SU-DHL-6 (cell line): ENCODE measurements around the gene RAB31.

Experiments used
- H2AFZ ChIP-seq: fragments of 200-600 bp; sonication (generic); 2 replicates; pipeline ENCODE4 v1.6.1; 2014; ENCODE audit warnings: low read depth, mild to moderate bottlenecking, moderate library complexity, mixed read lengths, antibody characterized with exemption, low read length; ENCODE audit not compliant: severe bottlenecking
- H3F3A ChIP-seq: fragments of 200-600 bp; shearing (Covaris generic); 2 replicates; pipeline ENCODE4 v1.6.0; 2016; ENCODE audit warnings: antibody characterized with exemption, mild to moderate bottlenecking; ENCODE audit not compliant: insufficient read depth
- H3K27ac ChIP-seq: fragments of 200-600 bp; sonication (generic); 2 replicates; pipeline ENCODE4 v1.5.1; 2016; ENCODE audit warnings: low read depth, mild to moderate bottlenecking, low read length, moderate library complexity, mixed read lengths
- H3K27me3 ChIP-seq: fragments of 200-600 bp; sonication (generic), shearing (Covaris generic); 2 replicates; pipeline ENCODE4 v1.6.0; 2014; ENCODE audit warnings: mild to moderate bottlenecking, low read length
- H3K36me3 ChIP-seq: fragments of 200-600 bp; sonication (generic); 2 replicates; pipeline ENCODE4 v1.6.1; 2014; ENCODE audit warnings: mild to moderate bottlenecking, low read length, mixed read lengths
- H3K4me2 ChIP-seq: fragments of 300-600, 200-600 bp; shearing (Covaris generic), sonication (generic); 2 replicates; pipeline ENCODE4 v1.6.0; 2014; ENCODE audit warnings: low read length, low read depth, mild to moderate bottlenecking; ENCODE audit not compliant: poor library complexity, severe bottlenecking
- H3K4me3 ChIP-seq: fragments of 200-600 bp; sonication (generic); 2 replicates; pipeline ENCODE4 v1.5.1; 2014; ENCODE audit warnings: antibody characterized with exemption, low read length, mild to moderate bottlenecking, mixed read lengths; ENCODE audit not compliant: insufficient read depth, poor library complexity, severe bottlenecking
- H3K79me2 ChIP-seq: fragments of 200-600 bp; sonication (generic); 2 replicates; pipeline ENCODE4 v1.6.1; 2014; ENCODE audit warnings: mild to moderate bottlenecking, low read length, moderate library complexity; ENCODE audit not compliant: insufficient read depth
- H3K9ac ChIP-seq: fragments of 200-600 bp; sonication (generic); 2 replicates; pipeline ENCODE4 v1.7.0; 2014; ENCODE audit warnings: mild to moderate bottlenecking, low read length
- H3K9me2 ChIP-seq: fragments of 200-600 bp; sonication (generic); replicated peaks from 2 replicates; pipeline ENCODE4 v1.6.1; 2014; ENCODE audit warnings: low read length; ENCODE audit not compliant: insufficient read depth
- H3K9me3 ChIP-seq: fragments of 200-600 bp; sonication (generic); 2 replicates; pipeline ENCODE4 v1.6.1; 2014; ENCODE audit warnings: low read length, mixed read lengths; ENCODE audit not compliant: insufficient read depth
- H4K20me1 ChIP-seq: fragments of 200-600 bp; sonication (generic); 2 replicates; pipeline ENCODE4 v1.6.1; 2014; ENCODE audit warnings: low read depth, mild to moderate bottlenecking, antibody characterized with exemption, low read length, moderate library complexity, mixed read lengths
- CTCF ChIP-seq: fragments of 200-600 bp; sonication (generic); IDR thresholded peaks from one replicate; pipeline ENCODE4 v1.5.1; 2017; ENCODE audit warnings: antibody characterized with exemption, mild to moderate bottlenecking, low read length, moderate library complexity; ENCODE audit not compliant: insufficient read depth, poor library complexity, severe bottlenecking
- EZH2phosphoT487 ChIP-seq: fragments of 200-600 bp; sonication (generic), shearing (Covaris generic); conservative IDR thresholded peaks from 2 replicates; pipeline ENCODE4 v1.6.1; 2018; ENCODE audit warnings: mild to moderate bottlenecking, antibody characterized with exemption, low read length, moderate library complexity, mixed read lengths

The RAB31 gene

GRCh38 chr18:9860682-9861081 is 152.6 kb downstream of the RAB31 start:
- no peaks in the 10 kb centered on the region for H3K79me2 ChIP-seq
- TF ChIP-seq EZH2phosphoT487 = no peak
- no peak for TF ChIP-seq CTCF
- H4K20me1 ChIP-seq = no peaks in the 10 kb centered on the region
- H3K9ac ChIP-seq = no peak overlapping the region
- no peak overlapping the region for H2AFZ ChIP-seq
- no peak overlapping the region for H3K27ac ChIP-seq
- no peak overlapping the region for H3K4me2 ChIP-seq
- no peak overlapping the region for H3K4me3 ChIP-seq
- no peaks in the 10 kb centered on the region for H3K36me3 ChIP-seq
- no peaks in the 10 kb centered on the region for H3K9me3 ChIP-seq
- H3F3A ChIP-seq = no peaks in the 10 kb centered on the region
- no peaks in the 10 kb centered on the region for H3K27me3 ChIP-seq
- H3K9me2 ChIP-seq = no peaks in the 10 kb centered on the region

- no peaks in the 10 kb centered on the region for H3K36me3 ChIP-seq
- H3K9me2 ChIP-seq = no peaks in the 10 kb centered on the region
- H3K79me2 ChIP-seq = no peaks in the 10 kb centered on the region
- no peak overlapping the region for H3K4me3 ChIP-seq
- H3K27me3 ChIP-seq = no peaks in the 10 kb centered on the region
- H2AFZ ChIP-seq = no peak overlapping the region
- H3K4me2 ChIP-seq = no peak overlapping the region
- no peaks in the 10 kb centered on the region for H3K9me3 ChIP-seq
- H3K27ac ChIP-seq = no peak overlapping the region
- H4K20me1 ChIP-seq = no peaks in the 10 kb centered on the region
- no peaks in the 10 kb centered on the region for H3F3A ChIP-seq
- TF ChIP-seq CTCF (no peak), EZH2phosphoT487 (no peak)
- no peak overlapping the region for H3K9ac ChIP-seq
Measured at GRCh38 chr18:9861157-9861556, 153.1 kb downstream of the RAB31 start.

GRCh38 chr18:9861933-9862332 is 153.8 kb downstream of the RAB31 start:
- Histone ChIP-seq H4K20me1 (no peaks in the 10 kb centered on the region), H3K36me3 (no peaks in the 10 kb centered on the region), H2AFZ (no peak overlapping the region), H3K27me3 (no peaks in the 10 kb centered on the region), H3K27ac (no peak overlapping the region), H3K4me2 (no peak overlapping the region), H3K9me3 (no peaks in the 10 kb centered on the region), H3K79me2 (no peaks in the 10 kb centered on the region), H3F3A (no peaks in the 10 kb centered on the region), H3K4me3 (no peak overlapping the region), H3K9me2 (no peaks in the 10 kb centered on the region), H3K9ac (no peak overlapping the region)
- TF ChIP-seq CTCF = no peak
- TF ChIP-seq EZH2phosphoT487 = no peak
